Measurements from ENCODE around the gene IGFBPL1. TPM values are rescaled to one million over a fixed set of nuclear protein-coding genes. Genes with fewer than 3 reads are reported as not detected.

The IGFBPL1 gene
- total RNA-seq, 3 donors from 2014 or later = 0.38 to 0.63 TPM; not detected in 1

DNA sequence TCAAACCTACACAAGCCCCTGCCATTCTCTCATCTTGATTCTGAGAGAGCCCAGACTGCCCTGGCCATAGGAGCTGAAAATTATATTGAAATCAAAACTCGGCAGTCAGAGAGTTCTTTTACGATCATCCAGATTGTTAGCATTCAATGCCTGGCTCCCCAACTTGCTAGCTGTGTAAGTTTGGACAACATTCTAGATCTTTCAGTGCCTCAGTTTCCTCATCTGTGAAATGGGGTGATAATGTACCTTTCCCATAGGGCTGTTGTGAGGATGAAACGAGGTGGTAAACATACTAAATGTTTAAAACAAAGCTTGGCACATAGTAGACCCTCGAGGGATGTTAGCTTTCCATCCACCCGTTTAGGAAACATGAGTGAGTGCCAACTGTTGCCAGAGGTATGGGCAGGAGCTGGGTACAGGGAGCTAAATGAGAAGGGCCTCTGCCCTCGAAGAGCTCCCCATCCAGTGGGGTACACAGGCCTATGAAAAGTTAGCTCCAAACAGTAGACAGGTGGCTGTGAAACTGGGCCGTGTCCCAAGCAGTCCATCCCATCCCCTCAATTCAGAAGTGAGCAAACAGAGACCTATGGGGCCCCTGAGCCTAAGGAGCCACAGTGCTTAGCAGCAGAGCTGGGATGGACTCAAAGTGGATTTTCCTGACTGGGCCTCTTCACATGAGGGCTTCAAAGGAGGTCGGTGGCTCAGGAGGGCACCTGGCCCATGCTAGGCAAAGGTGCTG is 17.3 kb upstream of the IGFBPL1 start:
- Histone ChIP-seq H3K4me1 (ENCODE audit: low read depth) (peaks cover 4% of the 10 kb centered on the region), H3K4me3 (no peak overlapping the region), H3K36me3 (ENCODE audit: low read depth) (no peaks in the 10 kb centered on the region), H3K9me3 (no peaks in the 10 kb centered on the region)
- ATAC-seq (no peak), DNase-seq (no peak)
- intact Hi-C loops (cut with DNase I, micrococcal nuclease) = no loop called here
- TF ChIP-seq, protein P1, sequence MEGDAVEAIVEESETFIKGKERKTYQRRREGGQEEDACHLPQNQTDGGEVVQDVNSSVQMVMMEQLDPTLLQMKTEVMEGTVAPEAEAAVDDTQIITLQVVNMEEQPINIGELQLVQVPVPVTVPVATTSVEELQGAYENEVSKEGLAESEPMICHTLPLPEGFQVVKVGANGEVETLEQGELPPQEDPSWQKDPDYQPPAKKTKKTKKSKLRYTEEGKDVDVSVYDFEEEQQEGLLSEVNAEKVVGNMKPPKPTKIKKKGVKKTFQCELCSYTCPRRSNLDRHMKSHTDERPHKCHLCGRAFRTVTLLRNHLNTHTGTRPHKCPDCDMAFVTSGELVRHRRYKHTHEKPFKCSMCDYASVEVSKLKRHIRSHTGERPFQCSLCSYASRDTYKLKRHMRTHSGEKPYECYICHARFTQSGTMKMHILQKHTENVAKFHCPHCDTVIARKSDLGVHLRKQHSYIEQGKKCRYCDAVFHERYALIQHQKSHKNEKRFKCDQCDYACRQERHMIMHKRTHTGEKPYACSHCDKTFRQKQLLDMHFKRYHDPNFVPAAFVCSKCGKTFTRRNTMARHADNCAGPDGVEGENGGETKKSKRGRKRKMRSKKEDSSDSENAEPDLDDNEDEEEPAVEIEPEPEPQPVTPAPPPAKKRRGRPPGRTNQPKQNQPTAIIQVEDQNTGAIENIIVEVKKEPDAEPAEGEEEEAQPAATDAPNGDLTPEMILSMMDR (IDR thresholded peaks at IDR 0.05) = no peak

DNA sequence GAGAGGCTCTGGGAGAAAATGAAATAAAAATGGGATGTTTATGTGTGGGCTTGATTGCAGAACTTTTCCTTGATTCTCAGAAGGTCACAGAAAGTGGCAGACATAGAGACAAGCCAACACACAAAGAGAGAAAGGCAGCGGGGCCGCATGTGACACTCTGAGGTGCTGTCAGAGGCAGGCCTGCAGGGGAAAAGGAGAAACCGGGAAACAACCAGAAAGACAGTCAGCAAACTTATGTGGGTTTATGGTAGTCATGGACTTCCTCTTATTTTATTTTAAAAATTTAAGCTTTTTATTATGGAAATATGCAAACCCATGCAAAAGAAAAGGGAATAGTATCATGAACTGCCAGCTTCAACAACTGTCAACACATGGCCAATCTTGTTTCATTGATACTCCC is 16.3 kb upstream of the IGFBPL1 start:
- ATAC-seq (no peak), DNase-seq (no peak)
- H3K9me3 ChIP-seq = no peaks in the 10 kb centered on the region
- TF ChIP-seq, protein P1 (IDR thresholded peaks at IDR 0.05) = no peak
- no peak overlapping the region for H3K4me3 ChIP-seq
- intact Hi-C loops (cut with DNase I, micrococcal nuclease) = no loop called here
- no peaks in the 10 kb centered on the region for H3K36me3 ChIP-seq (ENCODE audit: low read depth)
- H3K4me1 ChIP-seq (ENCODE audit: low read depth) = peaks cover 4% of the 10 kb centered on the region

DNA sequence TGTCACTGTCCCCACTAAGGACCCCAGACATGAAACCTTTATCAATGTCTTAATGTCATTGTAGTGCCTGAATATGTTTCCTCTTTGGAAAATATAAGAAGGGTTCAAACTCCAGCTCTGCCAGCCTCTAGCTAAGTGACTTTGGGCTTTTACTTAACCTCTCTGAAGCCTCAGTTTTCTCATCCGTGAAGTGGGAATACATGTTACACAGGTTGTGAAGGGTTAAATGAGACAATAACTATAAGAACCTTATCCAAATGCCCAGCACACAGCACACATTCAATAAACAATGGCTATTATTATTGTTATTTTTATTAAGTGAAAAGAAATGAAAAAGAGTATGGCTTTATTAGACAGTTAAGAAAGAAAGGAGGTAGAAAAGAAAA is 15.7 kb upstream of the IGFBPL1 start:
- Histone ChIP-seq H3K36me3 (ENCODE audit: low read depth) (no peaks in the 10 kb centered on the region), H3K4me3 (no peak overlapping the region), H3K4me1 (ENCODE audit: low read depth) (peaks cover 4% of the 10 kb centered on the region), H3K9me3 (no peaks in the 10 kb centered on the region)
- DNase-seq (no peak), ATAC-seq (no peak)
- TF ChIP-seq, protein P1 (IDR thresholded peaks at IDR 0.05) = no peak
- intact Hi-C loops (cut with DNase I, micrococcal nuclease) = no loop called here

DNA sequence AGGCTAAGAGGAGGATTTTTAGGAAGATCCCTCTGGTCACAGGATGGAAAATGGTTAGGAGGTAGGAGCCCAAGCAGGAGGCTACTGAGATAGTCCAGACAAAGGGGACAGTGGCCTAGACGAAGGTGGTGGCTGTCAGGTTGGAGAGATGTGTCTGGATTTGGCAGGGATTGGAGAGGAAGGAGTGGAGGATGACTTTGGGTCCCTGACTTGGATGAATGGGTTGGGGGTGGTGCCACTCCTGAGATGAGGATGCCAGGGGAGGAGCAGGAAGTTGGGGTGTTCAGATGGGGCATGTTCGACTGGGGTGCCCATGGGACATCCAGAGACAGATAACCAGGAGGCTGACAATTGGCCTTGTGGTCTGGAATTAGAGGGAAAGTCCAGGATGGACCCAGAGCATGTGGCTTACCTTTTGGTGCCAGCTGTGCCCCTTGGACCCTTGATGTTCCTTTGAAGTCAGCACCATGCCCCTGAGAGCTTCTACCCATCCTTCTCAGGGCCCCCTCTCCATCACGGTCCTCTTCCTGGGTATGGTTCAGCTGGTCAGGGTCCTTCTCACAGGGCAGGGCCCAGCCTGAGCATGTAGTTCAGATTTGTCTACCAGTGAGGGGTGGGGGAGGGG is 15.1 kb upstream of the IGFBPL1 start:
- Histone ChIP-seq H3K4me3 (no peak overlapping the region), H3K36me3 (ENCODE audit: low read depth) (no peaks in the 10 kb centered on the region), H3K4me1 (ENCODE audit: low read depth) (peaks cover 4% of the 10 kb centered on the region), H3K9me3 (no peaks in the 10 kb centered on the region)
- ATAC-seq (no peak), DNase-seq (no peak)
- TF ChIP-seq, protein P1 (IDR thresholded peaks at IDR 0.05) = no peak
- intact Hi-C loops (cut with DNase I, micrococcal nuclease) = no loop called here

DNA sequence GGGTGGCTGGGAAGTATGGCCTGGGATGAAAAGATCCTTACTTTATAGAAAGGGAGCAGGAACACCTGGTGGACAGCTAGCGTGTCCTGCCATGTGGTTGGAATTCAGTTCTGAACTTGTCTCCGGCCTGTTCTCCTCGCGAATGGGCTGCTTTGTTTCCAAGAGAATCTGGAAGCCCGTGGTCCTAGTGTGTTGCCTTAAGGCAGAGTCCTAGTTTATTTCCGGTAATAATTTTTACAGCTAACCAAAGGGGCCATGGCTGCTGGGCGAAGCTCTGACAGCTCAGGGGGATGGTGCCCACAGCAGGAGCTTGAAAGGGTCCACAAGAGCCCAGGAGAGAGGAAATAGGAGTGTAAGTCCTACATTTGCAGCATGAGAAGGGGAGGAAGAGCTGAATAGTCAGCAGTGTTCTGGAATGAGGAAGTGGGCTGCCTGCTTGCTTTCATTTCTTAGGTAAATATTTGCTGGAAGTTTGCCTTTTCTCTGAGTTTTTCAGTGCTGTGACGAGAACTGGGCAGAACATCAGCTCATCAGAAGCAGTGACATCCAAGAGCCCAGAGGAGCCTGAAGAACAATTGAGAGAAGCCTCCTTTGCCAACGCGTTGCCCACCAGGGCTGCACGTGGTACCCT is 13.1 kb upstream of the IGFBPL1 start:
- Histone ChIP-seq H3K36me3 (ENCODE audit: low read depth) (no peaks in the 10 kb centered on the region), H3K4me3 (no peak overlapping the region), H3K9me3 (no peaks in the 10 kb centered on the region), H3K4me1 (ENCODE audit: low read depth) (peaks cover 4% of the 10 kb centered on the region)
- DNase-seq (peak in 1 of 3 donors; percentile 32), ATAC-seq (peak; percentile 72)
- intact Hi-C loops (cut with DNase I, micrococcal nuclease) = no loop called here
- TF ChIP-seq, protein P1 (IDR thresholded peaks at IDR 0.05) = no peak
